HG02678 (cell line): ENCODE data around the gene IRF2.

Source experiments
- ATAC-seq: cut with Tn5 transposase; IDR thresholded peaks from one replicate; pipeline ENCODE4 v1.9.1; 2021; ENCODE audit warnings: mild to moderate bottlenecking, moderate library complexity; ENCODE audit not compliant: unreplicated experiment

The IRF2 gene

DNA sequence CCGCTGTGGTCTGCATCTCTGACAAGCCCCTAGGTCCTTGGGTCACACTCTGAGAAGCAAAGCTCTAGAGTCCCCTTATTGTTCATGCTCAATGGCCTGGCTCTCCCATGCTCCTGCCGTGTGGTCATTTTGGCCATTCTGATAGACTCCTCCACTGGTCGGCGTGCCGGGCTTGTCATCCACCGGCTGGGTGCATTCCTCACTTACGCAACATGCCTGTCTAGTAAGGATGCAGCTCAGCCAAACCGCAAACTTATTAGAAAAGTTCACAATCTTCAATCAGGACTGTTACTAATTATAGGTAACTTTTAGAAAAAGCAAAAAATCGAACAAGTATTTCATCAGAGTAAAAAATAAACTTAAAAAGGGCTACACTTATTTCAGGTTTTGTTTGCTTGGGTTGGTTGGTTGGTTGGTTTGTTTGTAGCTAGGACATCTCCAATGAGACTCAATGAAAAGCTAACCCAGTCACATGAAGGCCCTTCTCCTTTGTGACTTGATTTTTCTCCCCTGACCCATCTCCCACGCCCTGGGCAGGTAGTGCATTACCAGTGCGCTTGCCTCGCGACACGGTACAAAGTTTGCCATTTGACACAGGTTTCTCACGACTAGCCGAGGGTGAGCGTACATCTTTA is 41.0 kb downstream of the IRF2 start:
- ATAC-seq, result no peak

DNA sequence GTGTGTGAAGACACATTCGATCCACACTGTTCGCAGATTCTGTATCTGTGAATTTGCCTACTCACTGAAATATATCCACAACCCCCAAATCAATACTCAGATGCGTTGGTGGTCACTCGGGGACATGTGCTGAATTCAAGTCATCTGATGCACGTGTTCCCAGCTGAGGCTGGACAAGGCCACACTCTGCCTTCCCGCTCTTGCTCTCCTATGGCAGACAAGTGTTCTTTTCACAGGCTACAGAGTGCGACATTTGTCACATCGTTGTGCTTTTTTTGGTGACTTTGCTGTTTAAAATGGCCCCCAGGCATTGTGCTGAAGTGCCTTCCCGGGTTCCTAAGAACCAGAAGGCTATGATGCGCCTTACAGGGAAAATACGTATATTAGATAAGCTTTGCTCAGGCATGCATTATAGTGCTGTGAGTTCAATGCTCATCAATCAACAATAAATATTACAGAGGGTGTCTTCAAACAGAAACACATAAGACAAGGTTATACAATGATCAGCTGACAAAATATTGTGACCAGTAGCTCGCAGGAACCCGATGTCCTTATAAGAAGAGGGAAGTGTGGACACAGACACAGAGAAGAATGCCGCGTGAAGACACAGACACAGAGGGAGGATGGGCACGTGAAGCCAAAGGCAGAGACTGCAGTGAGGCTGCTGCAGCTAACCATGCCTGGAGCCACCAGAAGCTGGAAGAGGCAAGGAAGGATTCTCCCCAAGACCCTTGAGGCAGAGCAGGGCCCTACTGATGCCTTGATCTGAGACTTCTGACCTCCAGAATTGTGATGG is 42.0 kb downstream of the IRF2 start:
- no peak for ATAC-seq

DNA sequence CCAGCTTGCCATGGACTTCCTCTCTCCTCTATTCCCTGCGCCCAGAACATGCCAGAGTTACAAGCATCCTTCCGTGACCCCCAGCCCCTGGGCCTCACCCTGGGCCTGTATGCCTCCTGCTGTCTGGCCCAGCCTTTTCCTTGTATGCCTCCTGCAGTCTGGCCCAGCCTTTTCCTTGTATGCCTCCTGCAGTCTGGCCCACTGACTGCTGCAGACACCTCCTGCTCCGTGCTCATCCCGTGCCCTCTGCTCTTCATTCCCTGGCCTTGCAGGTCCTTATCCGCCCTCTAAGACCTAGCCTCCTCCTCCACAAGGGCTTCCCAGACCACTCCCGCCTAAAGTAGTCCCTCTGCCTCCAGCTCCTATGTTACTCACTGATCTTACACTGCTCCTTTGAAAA is 44.2 kb downstream of the IRF2 start:
- no peak for ATAC-seq

DNA sequence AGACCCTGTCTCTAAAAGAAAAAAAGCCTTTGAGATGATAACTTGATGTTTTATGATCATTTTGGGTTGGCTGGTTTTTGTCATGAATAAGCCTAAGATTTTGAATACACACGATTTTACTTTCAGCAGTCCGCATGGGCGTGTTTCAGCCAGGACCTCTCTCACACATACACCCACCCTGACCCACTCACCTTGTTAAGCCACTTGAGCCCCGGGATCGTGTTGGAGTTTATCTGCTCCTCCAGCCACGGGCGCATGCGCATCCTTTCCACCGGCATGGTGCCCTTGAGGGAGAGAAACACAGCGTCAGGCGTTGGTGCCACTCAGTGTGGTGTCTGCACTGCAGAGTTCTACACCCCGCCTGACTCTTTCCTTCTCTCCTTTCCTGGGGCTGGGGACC is 45.6 kb downstream of the IRF2 start:
- ATAC-seq, result no peak

DNA sequence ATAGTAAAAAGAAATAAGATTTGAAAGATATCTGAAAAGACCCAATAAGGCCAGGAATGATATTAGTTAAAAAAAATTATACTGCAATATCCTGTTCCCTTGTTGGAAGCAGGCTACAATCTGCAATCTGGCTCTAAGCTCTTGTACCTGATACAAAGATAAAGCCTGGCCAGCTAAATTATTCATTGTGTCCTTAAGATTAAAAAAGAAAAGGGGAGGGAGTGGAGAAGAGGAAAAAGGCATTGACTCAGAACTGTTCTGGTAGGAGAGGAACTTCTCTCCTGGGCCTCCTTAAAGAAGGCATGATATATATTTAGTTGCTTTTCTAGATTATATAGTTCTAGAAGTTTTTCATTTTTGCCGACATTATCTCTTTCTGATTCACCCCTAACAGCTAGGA is 46.7 kb downstream of the IRF2 start:
- ATAC-seq, result no peak

DNA sequence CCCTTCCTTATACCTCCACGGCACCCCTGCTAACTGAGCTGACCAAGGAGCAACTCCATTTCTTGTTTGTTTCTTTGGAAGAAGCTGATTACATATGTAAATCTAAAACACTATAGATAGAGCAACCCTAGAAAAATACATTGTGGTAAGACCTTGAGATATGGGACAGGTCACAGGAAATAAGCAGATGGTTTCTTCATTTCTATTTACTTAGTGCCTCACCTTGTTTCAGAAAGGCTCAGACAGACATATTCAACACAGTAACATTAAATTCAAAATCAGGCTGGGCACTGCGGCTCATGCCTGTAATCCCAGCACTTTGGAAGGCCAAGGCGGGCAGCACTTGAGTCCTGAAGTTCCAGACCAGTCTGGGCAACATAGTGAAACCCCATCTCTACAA is 47.3 kb downstream of the IRF2 start:
- no peak for ATAC-seq

DNA sequence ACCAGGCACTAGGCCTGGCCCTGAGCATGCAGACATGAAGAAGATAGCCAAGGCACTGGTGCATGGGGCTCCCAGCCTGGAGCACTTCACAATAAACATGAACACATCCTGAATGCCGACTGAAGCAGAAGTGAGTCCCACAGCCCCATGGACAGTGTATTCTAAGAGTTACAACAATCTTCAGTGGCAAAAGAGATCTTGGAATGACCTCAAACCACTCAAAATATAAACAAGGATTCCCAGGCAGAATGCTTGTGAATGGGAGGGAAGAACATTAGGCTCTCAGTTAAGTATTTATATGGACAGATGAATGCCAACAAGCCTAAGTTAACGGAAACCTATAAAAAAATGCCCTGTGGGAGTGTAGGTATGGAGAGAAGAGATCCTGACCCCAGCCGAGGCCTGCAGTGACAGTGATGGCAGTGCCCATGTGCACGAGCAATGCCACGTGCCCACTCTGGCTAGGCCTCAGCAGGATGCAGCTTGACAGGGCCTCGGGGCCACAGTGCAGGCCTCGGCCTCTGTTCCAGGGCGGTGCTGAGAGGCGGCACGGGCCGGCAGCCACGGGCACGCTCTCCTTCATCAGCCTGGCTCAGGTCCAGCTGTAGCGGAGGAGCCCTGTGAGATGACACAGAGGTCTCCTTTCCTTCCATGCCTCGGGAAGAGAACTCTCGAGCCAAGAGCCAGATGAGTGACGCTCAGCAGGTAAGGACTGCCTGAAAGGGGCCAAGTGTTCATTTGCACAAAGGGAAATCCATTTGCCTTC is 49.2 kb downstream of the IRF2 start:
- no peak for ATAC-seq

DNA sequence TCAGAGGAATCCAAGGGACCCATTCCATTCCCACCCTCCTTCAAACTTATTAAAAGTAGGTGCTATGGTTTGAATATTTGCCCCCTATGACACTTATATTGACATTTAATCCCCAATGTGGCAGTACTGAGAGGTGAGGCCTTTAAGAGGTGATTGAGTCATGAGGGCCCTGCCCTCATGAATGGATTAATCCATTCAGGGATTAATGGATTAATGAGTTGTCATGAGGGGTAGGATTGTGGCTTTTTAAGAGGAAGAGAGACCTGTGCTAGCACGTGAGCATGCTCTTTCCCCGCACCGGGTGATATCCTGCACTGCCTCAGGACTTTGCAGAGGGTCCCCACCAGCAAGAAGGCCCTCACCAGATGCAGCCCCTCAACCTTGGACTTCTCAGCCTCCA is 50.1 kb downstream of the IRF2 start:
- ATAC-seq, result no peak

DNA sequence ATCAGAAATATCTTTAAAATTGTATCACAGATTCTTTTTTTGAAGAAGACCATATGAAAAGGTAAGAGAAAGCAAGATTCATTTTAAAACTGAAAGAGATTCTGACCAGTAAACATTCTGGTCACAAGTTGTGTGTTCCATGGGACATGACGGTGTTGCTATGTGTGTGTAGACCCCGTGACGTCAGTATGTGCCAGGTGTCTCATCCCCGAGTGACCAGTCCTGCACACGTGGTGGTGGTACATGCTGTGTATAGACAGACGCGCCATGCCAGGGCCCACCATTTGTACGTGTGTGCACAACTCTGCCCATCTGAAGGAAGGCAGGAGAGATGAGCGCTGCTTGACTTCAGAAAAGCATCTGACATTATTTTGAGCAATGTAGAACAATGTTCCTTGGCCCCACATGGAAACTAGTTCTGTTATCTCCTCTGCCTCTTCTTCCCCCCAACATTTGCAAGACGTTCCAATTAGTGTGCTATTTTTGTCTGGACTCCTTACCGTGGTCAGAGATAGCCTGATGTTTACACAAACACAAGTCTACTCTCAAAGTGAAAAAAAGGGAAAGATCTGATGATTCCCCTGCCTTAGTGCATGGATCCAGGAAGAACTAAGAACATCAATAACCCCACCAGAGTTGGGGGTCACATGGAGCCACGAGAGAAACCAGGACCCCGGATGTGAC is 51.2 kb downstream of the IRF2 start:
- ATAC-seq, result no peak

DNA sequence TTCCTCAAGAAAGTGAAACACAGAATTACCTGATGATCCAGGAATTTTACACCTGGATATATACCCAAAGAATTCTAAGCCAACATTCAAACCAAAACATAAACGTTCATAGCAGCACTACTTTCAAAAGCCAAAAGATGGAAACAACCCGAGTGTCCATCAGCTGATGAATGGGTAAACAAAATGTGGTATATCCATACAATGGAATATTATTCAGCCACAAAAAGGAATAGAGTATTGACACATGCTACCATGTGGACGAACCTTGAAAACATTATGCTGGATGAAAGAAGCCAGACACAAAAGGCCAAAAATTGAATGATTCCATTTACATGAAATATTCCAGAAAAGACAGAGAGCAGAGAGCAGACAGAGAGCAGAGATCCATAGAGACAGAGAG is 52.0 kb downstream of the IRF2 start:
- no peak for ATAC-seq

DNA sequence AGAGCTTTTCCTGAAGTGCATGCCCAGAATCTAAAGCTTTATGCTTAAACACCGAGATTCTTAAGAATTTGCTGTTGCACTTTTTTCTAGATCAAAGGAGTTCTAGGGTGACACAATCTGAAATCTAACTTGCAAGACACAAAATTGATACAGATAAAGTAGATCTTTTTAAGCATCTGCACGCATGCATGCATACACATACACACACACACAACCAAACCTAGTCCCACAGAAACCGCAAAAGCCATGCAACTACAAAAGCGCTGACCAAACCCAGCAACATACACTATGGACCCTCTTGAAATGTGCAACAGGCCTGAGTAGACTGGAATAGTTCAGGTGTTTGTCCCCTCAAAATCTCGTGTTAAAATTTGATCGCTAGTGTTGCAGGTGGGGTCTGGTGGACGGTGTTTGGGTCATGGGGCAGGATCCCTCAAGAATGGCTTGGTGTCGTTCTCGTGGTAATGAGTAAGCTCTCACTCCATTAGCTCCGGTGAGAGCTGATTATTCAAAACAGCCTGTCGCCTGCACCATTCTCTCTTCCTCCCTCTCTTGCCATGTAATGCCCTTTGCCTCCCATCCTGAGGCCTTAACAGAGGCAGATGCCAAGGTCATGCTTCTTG is 52.7 kb downstream of the IRF2 start:
- peak; percentile 27 for ATAC-seq

DNA sequence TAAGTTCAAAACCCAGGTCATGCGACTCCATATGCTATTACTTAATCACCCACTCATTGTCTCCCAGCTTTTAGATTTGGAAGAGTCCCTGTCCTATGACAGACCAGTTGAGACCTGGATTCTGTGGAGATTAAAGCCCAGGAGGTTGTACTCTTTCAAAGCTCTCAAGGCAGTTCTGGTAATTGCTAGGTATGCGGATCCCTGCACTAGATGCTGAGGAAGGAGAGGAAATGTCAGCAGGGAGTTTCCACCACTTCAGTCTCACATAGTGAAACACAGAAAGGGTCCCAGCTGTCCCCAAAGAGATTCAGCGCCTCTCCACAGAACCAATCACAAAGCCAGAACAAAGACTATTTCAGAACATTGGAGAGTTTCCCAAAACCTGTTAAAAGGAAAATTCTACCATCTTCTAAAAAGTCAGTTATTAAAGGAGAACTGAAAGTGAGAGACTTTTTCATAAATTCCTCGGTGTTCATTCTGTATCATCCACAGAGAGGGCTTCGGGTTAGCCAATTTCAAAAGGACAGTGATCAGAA is 53.4 kb downstream of the IRF2 start:
- peak; percentile 60 for ATAC-seq

DNA sequence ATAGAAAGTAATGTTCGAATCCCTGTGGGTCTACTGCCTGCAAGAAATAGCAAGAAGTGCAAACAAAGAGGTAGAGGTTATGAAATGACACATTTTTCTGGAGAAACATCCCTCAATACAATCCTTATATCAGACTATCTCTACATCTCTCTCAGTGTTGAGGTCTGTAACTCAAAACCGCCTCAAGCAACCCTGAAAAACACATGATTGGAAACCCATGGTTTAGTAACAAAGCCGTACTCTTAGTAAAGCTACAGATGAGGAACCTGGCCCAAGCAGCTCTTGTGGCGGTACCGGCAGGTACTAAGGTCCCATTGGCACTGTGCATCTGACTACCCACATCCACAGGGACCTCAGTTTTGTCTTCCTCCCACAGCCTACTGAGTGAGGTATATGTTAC is 53.9 kb downstream of the IRF2 start:
- no peak for ATAC-seq

DNA sequence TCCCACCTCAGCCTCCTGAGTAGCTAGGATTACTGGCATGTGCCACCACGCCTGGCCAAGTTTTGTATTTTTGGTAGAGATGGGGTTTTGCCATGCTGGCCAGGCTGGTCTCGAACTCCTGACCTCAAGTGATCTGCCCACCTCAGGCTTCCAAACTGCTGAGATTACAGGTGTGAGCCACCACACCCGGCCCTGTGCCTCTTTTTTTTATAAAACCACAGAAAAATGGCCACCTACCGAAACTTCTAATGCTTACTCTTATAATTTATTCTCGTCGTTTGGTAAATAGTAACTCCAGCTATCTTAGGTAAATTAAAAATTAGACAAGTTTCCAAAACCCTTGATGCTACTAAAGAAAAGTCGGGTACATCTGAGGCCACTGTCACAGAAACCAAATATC is 54.4 kb downstream of the IRF2 start:
- ATAC-seq, result no peak

DNA sequence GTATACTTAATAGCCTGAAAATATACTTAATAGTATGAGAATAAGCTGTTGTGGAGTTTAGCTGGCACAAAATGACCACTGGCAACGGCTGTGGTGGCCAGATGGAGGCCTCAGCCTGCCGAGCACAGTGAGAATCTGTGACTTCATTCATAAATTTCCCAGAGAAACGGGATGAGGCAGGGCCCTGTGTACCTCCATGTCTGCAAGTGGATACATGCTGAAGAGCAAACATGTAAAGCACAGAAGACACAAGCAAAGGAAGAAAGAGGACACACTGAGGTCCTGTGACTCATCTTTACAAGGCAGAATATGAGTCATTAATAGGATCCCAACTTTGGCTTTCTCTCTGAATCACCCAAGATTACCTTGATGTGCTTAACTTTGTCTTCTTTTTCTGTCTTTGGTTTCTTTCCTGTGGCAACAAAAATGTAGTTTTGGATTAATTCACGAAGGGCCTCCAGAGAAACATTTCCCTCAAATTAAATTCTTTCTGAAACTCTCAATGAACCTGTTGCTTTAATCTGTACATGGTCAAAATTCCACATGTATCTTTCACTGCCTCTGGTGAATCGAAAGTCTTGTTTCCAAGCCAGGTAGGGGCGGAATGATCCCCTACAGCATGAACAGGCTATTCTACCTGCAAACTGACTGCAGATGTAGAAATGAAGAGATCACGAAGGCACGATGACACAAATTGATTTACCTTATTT is 56.4 kb downstream of the IRF2 start:
- peak; percentile 30 for ATAC-seq

DNA sequence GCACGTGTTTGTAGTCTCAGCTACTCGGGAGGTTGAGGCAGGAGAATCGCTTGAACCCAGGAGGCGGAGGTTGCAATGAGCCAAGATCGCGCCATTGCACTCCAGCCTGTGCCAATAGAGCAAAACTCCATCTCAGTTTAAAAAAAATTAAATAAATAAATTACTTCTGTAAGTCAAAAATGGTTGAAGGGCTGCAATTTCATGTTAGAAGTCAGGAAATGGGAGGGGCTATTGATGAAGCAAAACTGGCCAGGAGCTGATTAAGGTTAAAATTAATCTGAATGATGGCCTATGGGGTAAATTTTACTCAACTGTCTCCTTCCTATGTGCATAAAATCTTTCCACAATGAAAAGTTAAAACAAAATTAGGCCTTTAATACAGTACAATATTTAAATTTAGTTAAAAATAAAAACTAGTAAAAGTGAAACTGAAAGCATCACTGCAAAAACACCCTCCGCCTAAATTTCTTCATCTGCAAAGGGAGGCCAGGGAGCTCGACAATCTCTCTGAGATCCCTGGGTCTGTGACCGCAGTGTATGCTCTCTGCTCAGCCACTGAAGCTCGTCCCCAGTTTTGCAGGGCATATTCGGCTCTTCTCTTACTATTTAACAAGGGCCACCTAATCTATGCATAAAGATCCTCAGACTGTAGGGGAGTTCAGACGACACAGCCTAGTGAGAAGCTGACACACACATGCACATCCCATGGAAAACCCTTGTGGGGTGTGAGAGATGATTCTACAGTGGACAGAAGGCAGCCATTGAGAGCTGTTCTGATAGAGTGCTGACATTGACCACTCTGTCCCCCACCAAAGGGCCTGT is 57.2 kb downstream of the IRF2 start:
- peak; percentile 49 for ATAC-seq

DNA sequence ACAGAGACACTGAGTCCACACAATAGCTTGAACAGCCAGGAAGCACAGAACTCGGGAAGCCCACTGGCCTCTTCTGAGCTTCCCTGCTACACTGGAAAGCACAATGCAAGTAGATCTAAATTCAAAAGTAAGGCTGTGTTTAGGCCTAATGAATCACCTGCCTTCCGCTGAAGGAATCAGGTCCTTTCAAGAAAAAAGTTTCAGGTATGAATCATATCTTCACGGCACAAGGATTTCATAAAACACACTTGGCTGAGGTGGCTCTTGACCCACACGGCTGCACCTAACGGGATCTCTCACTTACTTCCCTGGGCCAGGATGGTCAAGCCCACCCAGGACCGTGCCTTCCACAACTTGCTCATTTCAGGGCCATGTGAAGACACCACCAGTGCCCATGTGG is 59.3 kb downstream of the IRF2 start:
- ATAC-seq, result no peak

DNA sequence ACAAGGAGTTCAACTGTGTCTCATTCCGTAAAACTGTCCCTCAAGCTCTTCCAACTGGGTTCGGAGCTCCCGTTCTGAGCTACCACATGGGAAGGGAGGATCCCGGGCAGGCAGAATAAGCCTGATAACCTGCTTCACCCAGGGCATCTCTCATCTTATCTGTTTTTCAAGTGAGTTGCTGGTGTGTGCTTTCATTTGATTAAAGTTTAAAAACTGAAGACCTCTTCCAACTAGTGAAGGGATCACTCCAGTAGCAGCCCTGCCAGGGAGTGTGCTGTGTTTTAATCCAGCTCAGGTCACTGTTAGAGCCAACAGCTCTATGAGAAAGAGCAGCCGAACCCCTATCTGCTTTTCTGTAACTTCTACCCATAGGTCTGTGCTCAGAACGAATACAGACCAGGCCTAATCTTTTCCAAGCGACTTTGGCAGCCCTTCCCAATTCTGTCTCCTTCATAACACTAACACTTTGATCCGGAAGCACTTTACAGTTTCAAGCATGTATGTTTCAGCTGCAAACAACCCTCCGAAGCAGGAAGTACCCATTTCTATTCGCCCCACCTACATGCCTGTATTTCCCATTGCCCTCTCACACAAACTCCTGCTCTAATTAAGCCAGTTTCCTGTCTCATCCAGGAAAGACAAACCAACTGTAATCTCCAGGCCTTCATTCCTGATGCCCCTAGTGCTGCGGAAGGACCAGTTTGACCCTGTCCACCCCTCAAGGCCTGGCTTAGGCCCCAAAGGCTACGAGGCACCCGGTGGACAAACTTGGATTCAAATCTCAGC is 60.9 kb downstream of the IRF2 start:
- ATAC-seq, result no peak
